ENCODE data around the gene IRX4.

Gene IRX4

DNA sequence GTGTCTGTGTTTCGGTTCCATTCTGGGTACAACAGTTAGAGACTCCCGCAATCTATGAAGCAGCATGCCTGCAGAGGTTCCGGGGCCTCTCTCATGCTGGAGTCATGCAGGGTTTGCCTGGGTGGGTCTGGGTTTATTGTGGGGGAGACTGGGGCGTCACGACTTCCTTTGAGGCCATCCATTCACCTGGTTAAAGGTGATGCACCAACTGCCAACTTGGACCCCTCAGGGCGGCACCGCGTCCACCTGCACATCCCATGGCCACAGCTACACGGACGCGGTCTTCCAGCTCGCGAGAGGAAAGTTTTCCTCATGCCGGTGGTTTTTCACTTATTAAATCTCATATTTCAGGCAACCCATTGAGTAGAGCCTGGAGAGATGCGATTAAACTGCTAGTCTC, 30.9 kb upstream of the IRX4 start:
- no peak for DNase-seq

DNA sequence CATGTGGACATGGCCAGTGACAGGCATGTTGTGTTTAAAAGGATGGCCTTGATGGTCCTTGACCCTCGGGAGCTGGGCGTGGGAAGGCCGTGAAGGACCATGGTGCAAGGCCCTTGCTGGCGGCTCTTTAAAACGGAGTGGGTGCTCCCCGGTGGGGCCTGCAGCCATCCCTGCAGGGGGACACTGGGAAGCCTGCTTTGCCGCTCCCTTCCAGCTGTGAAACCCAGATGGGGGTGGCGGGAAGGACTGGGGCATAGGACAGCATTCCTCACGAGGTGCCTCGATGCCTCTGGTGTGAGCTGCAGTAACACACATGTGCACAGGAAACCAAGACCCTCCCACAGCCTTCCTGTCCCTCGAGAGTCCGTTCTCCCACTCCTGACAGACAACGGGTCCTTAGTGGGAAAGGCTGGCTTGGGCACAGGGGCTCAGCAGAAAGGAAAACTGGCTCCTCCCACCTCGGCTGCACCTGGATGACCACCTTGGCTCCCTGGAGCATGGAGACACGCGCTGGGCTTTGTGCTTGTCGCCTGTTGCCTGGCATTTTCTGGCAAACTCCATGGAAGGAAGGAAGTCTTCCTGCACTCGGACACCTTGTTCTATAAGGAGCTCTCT, 30.3 kb upstream of the IRX4 start:
- no peak for DNase-seq

DNA sequence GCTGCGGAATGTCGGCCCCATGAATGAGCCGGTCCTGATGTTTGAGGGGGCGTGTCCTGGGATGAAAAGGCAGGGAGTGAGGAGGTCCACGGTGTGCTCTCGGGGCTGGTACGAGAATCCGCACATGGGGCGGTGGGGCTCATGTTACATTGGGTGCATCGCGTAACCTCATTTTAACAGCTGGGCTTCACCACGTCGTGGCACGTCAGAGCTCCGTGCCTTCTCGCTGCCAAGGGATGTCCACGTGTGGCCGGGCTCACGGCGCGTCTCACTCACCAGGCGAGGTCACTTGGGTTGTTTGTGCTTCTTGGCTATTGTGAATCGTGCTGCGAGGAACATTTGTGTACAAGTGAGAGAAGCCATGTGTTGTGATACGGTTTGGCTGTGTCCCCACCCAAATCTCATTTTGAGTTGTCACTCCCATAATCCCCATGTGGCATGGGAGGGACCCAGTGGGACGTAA, 29.1 kb upstream of the IRX4 start:
- no peak for DNase-seq

DNA sequence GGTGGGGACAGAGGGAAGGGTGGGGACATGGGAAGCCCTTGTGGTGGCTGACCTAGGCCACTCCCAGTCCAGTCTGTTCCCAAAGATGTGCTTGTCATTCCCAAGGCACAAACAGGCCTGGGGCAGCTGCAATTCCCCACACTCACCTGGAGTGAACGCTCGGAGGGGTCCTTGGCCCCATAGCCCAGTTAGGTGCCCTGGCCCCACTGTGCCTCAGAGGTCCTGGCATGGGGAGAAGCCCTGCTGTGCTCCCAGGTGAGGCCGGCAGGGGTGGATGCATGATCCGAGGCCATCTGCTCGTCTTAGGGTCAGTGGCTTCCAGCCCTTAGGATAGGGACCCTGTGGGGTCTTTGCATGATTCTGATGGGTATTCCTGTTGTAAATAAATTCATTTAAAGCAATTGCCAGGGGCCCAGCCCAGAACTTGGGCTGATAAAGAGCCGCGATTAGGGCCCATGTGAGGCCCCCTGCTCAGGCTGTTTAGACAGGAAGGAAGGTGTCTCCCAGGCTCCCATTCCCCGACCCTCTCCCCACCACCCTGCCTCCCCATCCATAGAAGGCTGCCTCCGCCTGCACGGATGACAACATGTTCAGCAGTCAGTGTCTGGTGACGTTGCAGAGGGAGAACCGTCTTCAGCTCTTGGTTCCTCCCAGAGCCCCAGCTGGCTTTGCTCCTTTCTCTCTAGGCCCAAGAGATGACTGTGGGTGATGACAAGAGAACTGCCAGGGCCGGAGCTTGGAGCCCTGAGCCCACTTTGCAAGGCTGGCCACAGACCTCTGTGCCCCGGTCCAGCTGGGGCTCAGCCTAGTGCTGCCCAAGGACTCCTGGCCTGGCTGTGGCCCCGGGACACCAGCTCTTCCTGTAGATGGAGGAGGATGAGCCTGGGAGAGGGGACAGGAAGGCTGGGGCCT, 28.4 kb upstream of the IRX4 start:
- no peak for DNase-seq

DNA sequence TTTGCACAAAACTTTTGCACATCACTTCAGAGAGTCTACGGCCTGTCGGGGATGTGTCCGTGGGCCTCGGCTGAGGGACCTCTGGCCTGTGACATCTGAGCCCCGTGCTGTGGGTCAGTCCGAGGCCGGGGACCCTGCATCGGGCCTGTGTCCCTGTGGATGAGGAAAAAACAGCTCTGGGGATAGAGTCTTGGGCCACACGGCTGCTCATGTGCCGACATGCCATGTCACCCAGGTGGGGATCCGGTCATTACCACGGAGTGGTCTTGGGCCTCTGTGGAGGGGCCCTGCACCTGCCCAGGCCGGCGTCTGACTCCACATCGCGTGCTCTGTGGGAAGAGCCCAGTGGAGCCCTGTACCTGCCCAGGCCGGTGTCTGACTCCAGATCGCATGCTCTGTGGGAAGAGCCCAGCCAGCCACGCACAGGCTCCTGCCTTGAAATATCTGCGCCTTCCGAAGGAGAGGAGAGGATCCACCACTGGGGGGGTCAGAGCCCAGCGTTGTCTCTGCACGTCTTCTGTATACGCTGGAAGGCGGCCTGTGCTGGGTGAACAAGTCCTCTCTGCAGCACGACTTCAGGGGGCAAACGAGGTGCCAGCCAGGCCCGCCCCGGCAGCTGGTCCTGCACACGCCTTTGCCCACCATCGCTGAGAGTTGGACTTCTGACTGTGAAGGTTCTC, 27.5 kb upstream of the IRX4 start:
- no peak for DNase-seq

DNA sequence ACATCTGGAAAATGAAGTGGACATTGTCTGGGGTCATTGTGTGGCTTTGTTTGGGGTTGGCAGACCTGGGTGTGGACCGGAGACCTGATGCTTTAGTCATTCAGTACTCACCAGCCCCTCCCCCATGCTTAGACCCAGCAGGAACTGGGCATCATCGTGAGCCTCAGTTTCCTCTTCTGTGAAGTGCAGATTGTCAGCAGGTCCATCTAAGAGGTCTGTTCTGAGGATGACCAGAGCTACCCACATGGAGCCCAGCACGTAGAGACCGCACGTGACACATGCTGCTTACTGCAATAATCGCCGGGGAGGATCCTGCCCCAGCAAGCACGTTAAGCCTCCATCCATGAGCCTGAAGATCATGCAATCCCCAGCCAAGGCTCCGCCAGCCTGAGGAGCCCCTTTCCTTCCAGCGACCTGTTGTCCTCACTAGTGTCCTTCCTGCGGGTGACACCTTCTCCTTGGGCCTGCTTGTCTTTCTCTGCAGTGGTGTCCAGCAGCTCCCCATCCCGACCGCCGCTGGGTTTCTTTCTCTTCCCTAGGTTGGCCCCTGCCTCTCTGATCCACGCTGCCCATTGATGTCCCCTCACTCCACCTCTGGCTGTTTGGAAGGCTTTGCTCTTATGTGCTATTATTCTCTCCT, 26.7 kb upstream of the IRX4 start:
- DNase-seq: no peak

DNA sequence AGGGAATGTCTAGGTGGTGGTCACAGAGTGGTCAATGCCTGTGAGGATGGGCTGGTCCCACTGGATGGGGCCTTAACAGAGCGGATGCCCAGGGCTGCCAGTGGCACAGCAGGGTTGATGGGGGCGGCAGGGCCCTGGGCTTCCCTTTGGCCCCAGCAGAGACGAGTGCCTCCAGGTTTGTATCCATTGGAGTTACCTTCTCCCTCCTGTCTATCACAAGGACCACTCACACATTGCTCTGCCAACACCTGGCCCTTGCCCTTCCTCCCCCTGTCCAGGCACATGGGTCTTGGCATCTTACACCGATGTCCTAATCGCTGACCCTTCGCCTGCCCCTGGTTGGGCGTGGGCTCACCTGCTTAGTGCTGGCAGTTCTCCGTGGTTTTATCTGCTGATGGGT, 26.2 kb upstream of the IRX4 start:
- no peak for DNase-seq

DNA sequence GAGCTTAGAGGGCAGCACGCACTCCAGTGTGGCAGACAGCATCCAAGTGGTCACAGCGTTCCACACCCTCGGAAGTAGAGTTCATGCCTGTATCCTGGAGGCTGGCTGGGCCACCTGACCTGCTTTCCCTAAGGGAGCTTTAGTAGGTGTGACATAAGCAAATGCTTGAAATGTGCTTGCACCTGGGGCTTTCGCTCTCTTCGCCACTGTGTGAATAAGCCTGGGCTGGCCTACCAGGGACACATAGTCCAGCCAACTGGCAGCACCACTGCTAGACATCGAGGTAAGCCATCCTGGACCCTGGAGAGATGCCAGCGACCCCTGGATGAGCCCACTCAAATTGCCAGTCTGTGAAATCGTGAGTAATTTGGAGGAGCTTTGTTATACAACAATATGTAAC, 24.9 kb upstream of the IRX4 start:
- no peak for DNase-seq

DNA sequence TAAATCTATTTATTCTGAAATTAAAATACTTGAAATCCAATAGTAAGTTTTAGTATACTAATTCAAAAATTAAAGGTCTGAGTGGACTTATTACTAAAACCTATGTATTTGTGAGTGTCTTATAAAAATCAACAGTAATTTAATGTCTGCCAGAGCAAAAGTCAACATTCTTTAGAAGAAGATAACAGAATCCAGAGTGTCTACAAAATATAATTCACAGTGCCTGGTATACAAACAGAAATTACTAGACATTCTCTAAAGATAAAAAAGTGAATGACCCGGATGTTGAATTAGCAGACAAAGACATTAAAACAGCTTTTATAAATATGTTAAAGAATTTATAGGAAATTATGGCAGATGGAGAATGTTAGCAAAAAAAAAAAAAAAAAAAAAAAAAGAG, 22.4 kb upstream of the IRX4 start:
- DNase-seq: no peak

DNA sequence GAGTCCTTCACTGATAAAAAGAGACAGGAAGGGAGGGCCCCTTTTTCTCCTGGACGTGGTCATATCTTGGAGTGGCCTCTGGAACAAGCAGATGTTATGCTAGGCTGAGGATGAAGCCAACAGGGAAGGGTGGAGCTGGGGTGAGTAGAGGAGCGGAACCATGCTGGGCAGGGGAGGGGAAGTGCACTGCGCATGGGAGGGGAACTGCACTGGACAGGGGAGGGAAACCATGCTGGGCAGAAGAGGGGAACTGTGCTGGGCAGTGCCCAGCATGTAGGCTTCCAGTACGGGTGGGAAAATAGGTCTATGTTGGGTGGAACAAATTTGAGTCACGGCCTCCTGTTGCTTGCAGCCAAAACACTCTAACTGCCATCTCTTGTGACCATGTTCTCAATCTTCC, 19.3 kb upstream of the IRX4 start:
- DNase-seq: no peak

DNA sequence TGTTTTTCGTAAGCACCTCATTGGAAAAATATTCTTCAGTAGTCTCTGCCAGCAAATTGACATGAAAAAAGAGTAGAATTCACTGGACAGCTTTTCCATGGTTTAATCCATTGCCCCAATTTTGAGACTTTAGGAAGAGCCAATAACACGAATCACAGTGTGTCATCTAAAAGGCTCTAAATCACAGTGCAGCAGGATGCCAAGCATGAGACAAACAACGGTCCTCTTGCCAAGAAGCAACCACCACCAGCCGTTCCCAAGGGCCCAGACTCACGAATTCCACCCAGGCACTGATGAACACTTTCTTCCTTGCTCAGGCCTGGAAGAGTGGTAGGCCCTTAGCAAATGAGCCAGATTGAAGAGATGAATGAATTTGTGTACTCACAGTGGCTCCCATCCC, 18.3 kb upstream of the IRX4 start:
- no peak for DNase-seq

DNA sequence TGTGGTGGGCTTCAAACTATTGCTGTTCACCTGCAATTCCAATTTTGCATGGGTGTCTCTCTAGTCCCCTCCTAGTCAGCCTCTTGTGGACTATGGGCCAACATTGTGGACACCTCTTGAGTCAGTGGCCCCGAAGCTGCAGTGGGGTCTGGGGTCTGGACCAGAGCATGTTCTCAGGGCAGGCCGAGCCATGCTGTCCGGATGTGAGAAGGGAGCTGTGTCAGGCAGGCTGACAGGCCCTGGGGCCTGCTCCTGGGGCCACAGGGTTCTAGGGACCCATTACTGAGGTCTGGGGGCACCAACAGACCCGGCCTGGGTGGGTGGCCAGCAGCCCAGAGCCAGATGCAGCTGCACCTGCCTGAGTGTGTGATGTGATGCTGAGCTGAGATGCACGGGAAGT, 16.5 kb upstream of the IRX4 start:
- DNase-seq: no peak

DNA sequence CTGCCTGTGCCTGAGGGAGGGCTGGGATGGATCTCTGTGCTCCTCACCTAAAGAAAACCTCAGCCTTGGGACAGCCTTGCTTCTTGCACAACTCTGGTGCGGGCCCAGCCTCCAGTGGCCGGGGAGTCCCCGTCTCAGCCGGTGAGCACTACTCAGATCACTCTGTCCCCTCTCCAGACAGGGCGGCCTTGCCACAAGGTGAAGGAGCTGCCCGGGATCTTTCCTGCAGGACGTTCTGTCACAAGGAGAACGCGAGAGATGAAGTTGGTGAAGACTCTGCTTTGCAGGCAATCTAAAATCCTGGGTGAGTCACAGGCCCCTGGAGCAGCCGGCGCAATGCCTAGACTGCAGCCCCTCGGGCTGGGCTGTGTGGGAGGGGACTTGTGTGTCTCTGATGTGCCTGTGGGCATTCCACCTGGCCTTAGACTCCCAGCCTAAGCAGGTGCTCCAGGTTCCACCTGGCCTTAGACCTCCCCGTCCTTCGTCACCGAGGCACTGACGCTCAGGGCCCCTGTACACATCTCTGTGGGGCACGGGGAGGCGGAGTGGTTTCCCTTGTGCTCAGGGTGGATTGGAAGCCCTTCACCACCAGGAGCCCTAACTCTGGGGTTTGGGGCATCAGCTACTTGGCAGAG, 15.2 kb upstream of the IRX4 start:
- no peak for DNase-seq

DNA sequence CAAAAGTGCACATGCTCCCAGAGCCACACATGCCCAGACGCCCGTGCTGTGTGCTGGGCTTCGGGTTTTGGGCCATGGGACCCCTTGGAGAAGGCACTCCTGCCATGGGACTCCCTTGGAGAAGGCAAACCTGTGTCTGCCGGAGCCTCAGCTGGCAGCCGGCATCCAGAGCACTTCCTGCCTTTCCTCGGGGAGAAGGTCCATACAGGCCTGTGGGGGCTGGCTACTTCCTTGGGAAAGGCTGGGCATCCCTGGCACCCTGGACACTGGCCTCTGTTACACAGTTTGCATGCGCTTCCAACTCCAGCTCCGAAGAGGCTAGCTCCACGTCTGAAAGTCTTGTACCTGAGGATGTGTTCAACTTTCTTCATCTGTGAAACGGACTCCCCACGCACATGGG, 14.7 kb upstream of the IRX4 start:
- no peak for DNase-seq

DNA sequence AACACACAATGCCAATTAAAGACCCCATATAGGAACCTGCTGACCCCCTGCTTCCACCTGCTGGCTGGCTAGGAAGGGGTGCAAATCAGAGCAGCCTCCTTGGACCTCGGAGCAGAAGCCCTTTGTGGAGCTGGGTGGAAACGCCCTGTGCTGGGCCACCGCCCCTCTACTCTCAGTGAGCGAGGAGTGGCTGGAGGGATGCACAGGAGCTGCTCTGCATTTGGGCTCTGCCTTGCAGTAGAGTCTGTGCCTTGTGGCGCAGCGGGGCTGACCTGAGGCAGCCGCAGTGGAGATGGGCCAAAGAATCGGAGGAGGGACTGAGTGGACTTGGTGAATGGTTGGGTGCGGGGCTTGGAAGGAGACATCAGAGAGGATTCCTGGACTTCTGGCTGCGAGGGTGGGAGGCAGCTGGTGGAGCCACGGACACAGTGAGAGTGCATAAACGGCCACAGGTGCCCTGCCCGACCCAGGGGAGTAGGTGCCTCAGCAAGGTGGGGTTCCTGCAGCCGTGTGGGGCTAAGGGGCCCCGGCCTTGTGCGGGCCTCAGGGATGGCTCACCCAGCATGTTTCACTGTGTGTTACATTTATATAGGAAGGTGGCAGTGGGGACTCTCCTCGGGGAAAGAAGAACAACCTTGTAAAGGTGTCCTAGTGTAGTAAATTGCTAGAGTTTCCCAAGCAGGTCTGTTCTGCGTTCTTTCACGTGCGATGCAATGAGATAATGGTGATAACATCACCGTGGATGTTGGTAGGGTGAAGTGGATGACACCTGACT, 14.1 kb upstream of the IRX4 start:
- no peak for DNase-seq

DNA sequence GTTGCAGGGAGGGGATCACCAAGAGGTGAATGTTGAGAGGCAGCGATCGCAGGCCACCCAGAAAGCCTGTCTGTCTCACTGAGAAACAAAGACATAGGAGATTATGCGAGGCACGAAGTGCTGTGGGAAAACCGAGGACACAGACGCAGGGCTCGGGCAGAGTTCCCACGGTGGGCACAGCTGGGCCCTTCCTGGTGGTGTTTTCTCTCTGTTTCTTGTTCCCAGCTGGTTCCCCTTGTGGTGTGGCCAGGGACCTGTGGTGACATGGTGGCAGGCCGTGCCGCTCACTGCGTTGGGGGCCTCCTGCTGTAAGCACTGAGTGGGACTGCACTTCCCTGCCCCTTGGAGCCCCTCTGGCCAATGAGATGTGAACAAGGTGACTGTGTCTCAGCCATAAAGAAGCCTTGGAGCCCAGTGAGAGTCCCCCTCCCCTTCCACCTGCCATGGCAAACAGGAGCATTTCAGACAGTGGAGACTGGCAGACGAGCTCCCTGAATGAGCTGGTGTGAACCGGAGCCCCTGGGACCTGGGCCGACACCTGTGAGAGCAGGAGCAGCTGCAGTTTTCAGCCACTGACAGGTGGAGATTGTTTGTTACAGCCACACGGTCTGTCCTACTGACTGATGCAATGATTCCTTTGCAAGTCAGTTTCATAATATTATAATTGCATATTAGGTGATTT, 13.2 kb upstream of the IRX4 start:
- DNase-seq: no peak

DNA sequence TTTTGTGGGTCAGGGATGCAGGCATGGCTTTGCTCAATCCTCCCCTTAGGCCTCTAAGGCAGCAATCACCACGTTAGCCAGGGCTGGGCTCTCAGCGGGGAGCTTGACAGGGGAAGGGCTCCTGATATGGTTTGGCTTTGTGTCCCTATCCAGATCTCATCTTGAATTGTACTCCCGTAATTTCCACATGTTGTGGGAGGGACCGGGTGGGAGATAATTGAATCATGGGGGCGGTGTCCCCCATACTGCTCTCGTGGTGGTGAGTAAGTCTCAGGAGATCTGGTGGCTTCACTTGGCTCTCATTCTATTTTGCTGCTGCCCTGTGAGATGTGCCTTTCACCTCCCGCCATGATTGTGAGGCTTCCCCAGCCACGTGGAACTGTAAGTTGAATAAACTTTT, 11.5 kb upstream of the IRX4 start:
- no peak for DNase-seq

DNA sequence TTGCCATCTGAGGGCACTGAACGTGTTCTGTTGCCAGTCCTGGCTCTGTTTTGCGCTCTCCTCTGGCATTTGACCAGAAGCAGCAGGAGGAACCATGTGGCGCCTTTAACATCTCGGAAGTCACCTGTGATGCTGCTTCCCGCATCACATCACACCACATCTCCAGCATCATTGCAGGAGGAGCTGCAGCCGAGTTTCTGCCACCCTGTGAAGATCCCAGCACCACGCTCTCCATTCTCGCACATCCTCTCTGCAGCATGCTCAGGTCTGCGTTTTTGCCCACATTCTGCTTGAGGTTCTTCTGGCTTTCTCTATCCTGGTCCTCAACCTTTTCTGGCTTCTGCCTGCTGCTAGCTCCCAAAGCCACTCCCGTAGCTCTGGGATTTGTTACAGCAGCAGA, 11.0 kb upstream of the IRX4 start:
- DNase-seq: no peak

DNA sequence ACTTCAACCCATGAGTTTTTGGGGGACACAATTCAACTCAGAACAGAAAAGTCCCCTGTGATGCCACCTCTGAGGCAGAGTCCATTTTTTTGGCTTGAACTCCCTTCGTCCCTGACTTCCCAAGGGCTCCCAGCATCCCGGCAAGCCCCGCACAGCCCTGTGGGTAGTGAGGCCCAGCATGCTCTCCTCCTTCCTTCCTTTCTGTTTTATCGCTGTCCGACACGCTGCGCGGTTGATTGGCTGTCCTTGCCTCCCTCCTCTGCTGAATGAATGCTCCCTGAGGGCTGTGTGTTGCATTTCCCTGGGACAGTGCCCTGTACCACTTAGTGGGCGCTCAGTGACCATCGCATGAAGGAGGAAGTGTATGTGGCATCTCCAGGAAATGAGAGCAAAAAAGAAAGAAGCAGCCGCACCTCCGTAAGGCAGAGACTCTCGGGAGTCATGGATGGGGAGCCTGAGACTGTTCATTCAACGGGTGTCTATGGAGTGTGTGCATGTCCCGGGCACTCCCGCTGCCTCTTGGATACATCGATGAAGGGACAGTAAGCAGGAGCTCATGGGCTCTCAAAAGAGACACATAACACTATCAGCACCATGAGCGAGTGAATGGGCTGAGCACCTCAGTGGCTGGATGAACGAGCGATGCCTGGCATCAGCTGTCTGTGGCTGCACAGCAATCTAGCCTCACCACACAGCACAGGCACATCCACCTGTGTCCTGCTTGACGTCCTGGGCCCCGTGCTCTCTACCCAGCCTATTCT, 10.1 kb upstream of the IRX4 start:
- DNase-seq: no peak

DNA sequence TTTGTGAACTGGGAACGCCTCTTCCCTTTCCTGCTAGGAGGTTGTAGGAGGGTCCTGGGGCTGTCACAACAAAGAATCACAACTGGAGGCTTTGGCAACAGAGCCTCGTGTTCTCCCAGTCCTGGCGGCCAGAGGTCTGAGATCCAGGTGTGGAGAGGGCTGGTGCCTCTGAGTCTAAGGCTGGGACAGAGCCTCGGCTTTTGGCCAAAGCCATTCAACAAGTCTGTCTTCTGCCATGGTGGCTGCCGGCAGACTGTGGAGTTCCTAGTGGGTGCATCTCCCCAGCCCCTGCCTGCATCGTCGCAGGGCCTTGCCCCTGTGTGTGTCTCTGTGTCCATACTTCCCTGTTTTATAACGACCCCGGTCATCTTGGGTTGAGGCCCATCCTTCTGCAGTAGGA, 9.5 kb upstream of the IRX4 start:
- no peak for DNase-seq

DNA sequence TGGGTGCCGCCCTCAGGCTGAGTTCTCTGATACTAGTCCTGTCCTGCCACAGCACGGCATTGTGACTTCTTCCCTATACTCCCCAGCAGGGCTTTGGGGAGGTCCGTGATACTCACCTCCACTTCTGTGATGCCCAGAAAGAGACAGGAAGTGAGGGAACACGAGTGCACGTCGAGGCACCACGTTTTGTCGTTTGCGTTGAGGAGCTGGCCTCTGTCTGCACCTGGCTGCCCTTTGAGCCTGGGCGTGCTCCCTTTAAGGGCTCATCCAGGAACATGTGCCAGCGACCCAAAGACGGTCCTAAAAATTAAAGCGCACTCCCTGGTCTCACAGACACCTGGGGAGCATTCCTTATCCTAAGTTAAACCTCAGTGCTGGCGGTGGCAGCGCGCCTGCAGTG, 8.7 kb upstream of the IRX4 start:
- DNase-seq: no peak

Data from NCI-H526 treated with DMSO at 0.1 percent for 48 hours (cell line).